Stomach (tissue), 4 donors: ENCODE data around the gene NEMP2.

Experiments used
- CTCF ChIP-seq, 7 experiments: fragments of 450-650 bp in 4 of 7; fragments of 200-600 bp in 3 of 7; sonication (generic) in 3 of 7; IDR thresholded peaks; one replicate each; pipeline ENCODE4 v1.5.1; 2016 to 2019; ENCODE audit warnings: antibody characterized with exemption in 7 of 7, control low read depth in 2 of 7, mild to moderate bottlenecking in 1 of 7
- EP300 ChIP-seq: sonication (generic); formaldehyde crosslinking; IDR thresholded peaks from one replicate; pipeline ENCODE4 v1.6.1; 2017; ENCODE audit warnings: antibody characterized with exemption
- POLR2A ChIP-seq, 4 donors: fragments of 450-650 bp; IDR thresholded peaks; one replicate each; pipeline ENCODE4 v1.6.1; 2016; ENCODE audit warnings: antibody characterized with exemption in 4 of 4, control low read depth in 2 of 4, mild to moderate bottlenecking in 1 of 4, moderate library complexity in 1 of 4
- POLR2AphosphoS5 ChIP-seq, 3 donors: sonication (generic); formaldehyde crosslinking; IDR thresholded peaks; one replicate each; pipeline ENCODE4 v1.6.1; 2016; ENCODE audit warnings: antibody characterized with exemption in 3 of 3

GRCh38 chr2:190486037-190486623 lies 48.4 kb downstream of the NEMP2 start:
- TF ChIP-seq CTCF (IDR thresholded peaks at IDR 0.05): no peak
- no peak for TF ChIP-seq POLR2A (IDR thresholded peaks at IDR 0.05)
- no peak for TF ChIP-seq POLR2AphosphoS5 (IDR thresholded peaks at IDR 0.05)
- TF ChIP-seq EP300: no peak
